DMS79 treated with DMSO at 0.1 percent for 48 hours (cell line): Measurements from ENCODE around the gene DVL3.
"Not testable (repeated sequence)": the region's sequence is repeated elsewhere in the genome, so short reads cannot be mapped to it uniquely, and the experiment has no call there.

Source experiments
- DNase-seq: peaks from one replicate; lab custom pipeline; 2025; lab: John Stamatoyannopoulos, UW

The DVL3 gene

DNA sequence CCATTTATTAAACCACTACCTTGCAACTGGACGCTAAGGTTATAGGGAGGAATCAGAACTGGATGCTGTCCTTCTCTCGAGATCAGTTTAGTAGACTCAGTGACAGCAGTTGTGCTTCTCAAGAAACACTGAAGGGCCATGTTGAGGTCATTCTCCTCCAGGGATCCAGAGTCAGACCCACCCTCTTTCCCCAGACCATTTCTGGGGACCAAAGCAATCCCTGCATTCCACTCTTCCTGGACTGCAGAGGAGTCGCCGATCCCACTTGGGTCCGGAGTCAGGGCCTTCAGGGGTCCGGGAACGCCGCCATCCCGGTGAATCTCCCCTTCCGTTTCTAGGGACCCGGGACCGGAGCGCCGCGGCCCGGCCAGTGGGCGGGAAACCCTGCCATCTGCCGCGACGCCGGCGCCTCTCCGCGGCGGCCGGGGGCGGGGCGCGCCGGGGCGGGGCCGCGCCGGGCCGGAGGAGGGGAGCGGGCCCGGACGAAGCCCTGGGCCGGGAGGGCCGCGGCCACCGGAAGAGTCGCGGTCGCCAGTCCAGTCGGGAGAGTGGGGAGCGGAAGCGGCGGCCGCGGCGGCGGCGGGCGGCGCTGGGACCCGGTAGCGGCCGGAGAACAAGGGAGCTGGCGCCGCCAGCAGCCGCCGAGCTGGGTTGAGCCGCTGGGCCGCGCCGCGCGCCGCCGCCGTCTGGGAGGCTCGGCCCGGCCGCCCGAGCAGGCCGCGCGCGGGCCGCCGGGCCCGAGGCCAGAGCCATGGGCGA, at the start of gene DVL3:
DVL3 (plus strand) TSS at position 493 of the 759 bp plus-strand sequence; CDS start at position 752, 259 bp downstream.
- DNase-seq, result peak; percentile 63

GRCh38 chr3:184110316-184110725, 44.9 kb upstream of the DVL3 start:
- DNase-seq, result no peak

GRCh38 chr3:184116017-184116416, 39.2 kb upstream of the DVL3 start:
- no peak for DNase-seq

DNA sequence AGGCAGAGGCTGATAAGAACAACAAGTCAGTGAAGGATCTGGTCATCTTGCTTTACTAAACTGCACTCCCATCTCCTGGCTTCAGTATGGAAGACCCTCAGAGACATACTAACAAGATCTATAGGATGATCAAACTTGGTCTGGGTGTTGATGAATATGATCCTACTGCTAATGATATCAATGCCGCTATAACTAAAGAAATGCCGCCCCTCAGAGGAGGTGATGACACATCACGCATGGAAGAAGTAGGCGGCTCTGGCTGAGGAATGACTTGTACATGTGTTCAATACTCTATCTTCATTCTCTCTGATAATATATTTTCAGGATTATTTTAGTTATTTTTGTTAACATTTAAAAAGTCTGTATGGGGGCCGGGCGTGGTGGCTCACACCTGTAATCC, 37.5 kb upstream of the DVL3 start:
- no peak for DNase-seq

- not testable (repeated sequence) for DNase-seq
Measured at GRCh38 chr3:184121031-184121430, 34.1 kb upstream of the DVL3 start.

DNA sequence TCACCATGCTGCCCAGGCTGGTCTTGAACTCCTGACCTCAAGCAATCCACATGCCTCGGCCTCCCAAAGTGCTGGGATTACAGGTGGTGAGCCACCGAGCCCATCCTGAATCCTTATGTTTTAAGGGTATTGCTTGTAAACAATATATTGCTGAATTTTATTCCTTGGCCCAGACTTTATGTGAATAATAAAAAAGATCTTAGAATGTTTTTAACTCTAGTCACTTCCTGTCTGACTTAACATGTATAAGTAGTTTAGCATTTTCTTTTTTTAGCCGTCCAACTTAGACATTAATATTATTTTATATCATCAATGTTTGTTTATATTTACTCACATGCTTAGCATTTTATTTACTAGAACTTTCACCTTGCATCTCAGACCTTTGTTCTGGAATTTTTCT, 29.2 kb upstream of the DVL3 start:
- DNase-seq, result no peak

GRCh38 chr3:184129012-184129411, 26.2 kb upstream of the DVL3 start:
- no peak for DNase-seq

- no peak for DNase-seq
Measured at GRCh38 chr3:184132945-184133344, 22.2 kb upstream of the DVL3 start.

GRCh38 chr3:184133840-184134745, 21.1 kb upstream of the DVL3 start:
- DNase-seq, result peak; percentile 64

- DNase-seq, result no peak
Measured at GRCh38 chr3:184134746-184135148, 20.4 kb upstream of the DVL3 start.

DNA sequence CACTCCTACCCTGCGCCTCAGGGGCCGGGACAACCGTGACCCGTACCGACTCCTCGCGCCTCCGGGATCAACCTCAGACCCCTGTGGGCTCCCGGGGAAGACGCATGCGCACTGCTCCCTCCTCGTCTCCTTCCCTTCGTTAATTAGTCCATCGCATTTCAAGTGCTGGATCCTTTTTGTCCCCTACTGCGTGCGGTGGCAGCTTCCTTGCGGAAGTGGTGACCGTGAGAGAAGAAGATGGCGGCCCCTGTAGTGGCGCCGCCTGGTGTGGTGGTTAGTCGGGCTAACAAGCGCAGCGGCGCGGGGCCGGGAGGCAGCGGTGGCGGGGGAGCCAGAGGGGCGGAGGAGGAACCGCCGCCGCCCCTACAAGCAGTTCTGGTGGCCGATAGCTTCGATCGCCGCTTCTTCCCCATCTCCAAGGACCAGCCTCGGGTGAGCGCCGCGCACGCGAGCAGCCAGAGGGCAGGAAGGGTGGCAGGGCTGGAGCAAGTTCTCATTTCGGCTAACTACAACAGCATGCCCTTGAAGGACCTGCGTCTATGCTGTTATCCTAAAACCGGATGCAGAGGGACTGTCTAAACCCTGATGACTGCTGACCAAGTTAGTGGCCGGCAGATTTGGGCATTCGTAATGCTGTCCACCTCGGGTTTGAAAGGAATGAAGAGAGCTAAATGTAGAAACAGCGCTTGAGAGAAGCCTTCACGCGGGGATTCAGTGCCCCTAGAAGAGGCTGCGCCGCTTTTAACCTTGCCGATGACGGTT, 19.8 kb upstream of the DVL3 start, which contains the start of gene EIF2B5:
EIF2B5 (plus strand) TSS at position 210 of the 762 bp plus-strand sequence; CDS start at position 238, 28 bp downstream.
- peak; percentile 87 for DNase-seq

- no peak for DNase-seq
Measured at GRCh38 chr3:184135911-184136260, 19.3 kb upstream of the DVL3 start.

DNA sequence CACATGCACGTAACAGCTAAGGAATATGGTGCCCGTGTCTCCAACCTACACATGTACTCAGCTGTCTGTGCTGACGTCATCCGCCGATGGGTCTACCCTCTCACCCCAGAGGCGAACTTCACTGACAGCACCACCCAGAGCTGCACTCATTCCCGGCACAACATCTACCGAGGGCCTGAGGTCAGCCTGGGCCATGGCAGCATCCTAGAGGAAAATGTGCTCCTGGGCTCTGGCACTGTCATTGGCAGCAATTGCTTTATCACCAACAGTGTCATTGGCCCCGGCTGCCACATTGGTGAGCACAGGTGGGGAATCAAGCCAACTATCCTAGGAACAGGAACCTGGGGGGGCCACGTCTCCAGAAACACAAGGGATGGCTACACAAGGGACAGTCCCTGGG, 14.7 kb upstream of the DVL3 start:
- DNase-seq, result no peak

GRCh38 chr3:184142199-184142598, 13.0 kb upstream of the DVL3 start:
- DNase-seq, result no peak

GRCh38 chr3:184143327-184143726, 11.8 kb upstream of the DVL3 start:
- no peak for DNase-seq

DNA sequence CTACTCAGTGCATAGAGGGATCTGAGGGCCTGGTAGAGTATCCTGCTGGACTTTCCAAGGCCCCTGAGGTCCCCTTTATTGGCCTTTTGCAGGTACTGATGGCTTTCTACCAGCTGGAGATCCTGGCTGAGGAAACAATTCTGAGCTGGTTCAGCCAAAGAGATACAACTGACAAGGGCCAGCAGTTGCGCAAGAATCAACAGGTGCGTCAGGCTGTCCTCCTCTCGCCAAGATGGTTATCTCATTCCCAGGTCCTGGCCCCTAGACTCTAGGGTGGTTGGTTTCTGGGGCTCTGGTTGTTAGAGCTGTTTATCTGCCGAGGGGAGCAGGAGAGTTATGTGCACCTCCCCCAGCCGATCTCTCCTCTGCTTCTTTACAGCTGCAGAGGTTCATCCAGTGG, 10.7 kb upstream of the DVL3 start:
- DNase-seq, result no peak

DNA sequence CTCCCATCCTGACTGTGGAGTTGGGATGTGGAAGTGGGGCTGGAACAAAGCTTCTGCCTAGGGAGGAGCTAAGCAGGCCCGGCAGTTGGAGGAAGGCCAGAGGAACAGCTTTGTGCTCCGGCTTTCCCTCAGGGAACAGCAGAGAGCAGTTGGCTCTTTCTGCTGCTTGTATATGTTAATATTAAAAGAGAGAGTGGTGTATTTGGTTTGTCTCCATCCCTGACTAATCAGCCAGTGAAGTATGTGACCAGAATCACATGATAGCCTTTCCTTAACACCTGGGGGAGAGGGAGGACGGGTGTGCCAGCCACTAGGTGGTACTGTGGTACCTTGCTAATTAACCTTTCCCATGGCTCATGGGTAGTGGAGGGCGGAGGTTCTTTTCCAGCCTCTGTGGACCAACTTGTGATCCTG, 10.1 kb upstream of the DVL3 start:
- no peak for DNase-seq

DNA sequence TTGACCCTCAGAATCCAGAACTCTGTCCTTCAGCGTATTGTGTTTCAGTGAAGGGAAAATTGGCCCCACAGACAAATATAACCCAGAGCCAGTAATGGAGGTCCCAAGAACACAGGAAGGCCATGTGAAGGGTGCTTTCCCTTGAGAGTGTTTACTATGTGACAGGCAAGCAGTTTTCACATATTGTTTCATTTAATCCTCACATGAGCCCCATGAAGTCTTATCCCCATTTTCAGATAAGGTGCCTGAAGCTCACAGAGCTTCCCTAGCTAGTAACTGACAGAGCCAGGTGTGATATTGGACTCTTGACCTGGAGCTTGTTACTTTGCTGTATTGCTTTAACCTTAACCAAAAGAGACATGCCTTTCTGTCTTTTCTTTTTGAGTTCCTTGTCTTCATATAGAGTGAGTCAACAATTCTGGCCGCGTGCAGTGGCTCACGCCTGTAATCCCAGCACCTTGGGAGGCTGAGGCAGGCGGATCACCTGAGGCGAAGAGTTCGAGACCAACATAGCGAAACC, 9.4 kb upstream of the DVL3 start:
- DNase-seq, result no peak

GRCh38 chr3:184148076-184148475, 7.1 kb upstream of the DVL3 start:
- DNase-seq, result no peak

DNA sequence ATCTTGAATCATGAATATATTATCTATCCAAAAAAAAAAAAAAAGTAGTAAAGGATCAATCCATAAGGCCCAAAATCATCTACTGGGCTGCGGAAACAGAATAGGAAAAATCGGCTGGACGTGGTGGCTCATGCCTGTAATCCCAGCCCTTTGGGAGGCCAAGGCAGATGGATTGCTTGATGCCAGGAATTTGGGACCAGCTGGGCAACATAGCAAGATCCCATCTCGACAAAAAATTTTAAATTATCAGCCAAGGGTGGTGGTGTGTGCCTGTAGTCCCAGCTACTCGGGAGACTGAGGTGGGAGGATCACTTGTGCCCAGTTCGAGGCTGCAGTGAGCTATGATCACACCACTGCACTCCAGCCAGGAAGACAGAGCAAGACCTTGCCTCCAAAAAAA, 6.1 kb upstream of the DVL3 start:
- no peak for DNase-seq

GRCh38 chr3:184149770-184150169, 5.4 kb upstream of the DVL3 start:
- DNase-seq, result not testable (repeated sequence)
